ENCODE measurements around the gene REXO1. TPM values are rescaled to one million over a fixed set of nuclear protein-coding genes. Genes with fewer than 3 reads are reported as not detected.

The REXO1 gene
- total and polyA plus RNA-seq, 2 of the 8 experiments (the other 6 are each of a cell fraction or from before 2014, with no cell fraction given), result 42.4 to 44.3 TPM

GRCh38 chr19:1833540-1833939 lies 14.7 kb downstream of the REXO1 start (continued):
- TF ChIP-seq KDM1A (IDR thresholded peaks at IDR 0.05; ENCODE audit: borderline replicate concordance, low read length) (no peak), FOSL1 (IDR thresholded peaks at IDR 0.05; ENCODE audit: insufficient read depth, low read depth, low read length) (no peak), ZNF274 (IDR thresholded peaks at IDR 0.05; ENCODE audit: borderline replicate concordance, extremely low read depth, low read length) (no peak), SP1 (IDR thresholded peaks at IDR 0.05; ENCODE audit: low read depth, low read length) (no peak), CTBP2 (IDR thresholded peaks at IDR 0.05; ENCODE audit: borderline replicate concordance, insufficient read depth, insufficient read length, low read length) (no peak), BRCA1 (IDR thresholded peaks at IDR 0.05; ENCODE audit: low read depth, low read length) (no peak), CHD2 (IDR thresholded peaks at IDR 0.05; ENCODE audit: low read length) (no peak)

Data from H1 (cell line).